GM18951 (cell line): Measurements from ENCODE around the gene PLK5.
A peak's percentile ranks its signal among the peaks of the same experiment; 100 is the strongest.

Source experiments
- POLR2A ChIP-seq: IDR thresholded peaks from 4 replicates; pipeline ENCODE4 v1.6.1; 2011; ENCODE audit warnings: mild to moderate bottlenecking; ENCODE audit not compliant: insufficient read length, insufficient read depth; ENCODE audit errors: extremely low read depth
- in situ Hi-C: fragments of 300-500 bp; cut with MboI; formaldehyde crosslinking; loops from one replicate; pipeline ENCODE4 v1.12.0; 2022; ENCODE audit warnings: low sequenced_read_pairs, mixed read lengths, inconsistent platforms; ENCODE audit not compliant: unreplicated experiment

Gene PLK5

DNA sequence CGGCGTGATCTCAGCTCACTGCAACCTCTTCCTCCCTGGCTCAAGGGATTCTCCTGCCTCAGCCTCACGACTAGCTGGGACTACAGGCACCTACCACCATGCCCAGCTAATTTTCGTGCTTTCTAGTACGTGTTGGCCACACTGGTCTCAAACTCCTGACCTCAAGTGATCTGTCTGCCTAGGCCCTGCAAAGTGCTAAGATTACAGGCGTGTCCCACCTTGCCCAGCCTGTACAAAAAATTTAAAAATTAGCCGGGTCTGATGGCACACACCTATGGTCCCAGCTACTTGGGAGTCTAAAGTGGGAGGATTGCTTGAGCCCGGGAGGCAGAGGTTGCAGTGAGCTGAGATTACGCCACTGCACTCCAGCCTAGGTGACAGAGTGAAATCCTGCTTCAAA, 48.9 kb downstream of the PLK5 start:
- in situ Hi-C loops = no loop called here
- no peak for TF ChIP-seq POLR2A

- in situ Hi-C loops = no loop called here
- TF ChIP-seq POLR2A = no peak
Observed at GRCh38 chr19:1574354-1575136, 50.7 kb downstream of the PLK5 start.

GRCh38 chr19:1575323-1576241, 51.7 kb downstream of the PLK5 start:
- in situ Hi-C loops = no loop called here
- peak; percentile 22 for TF ChIP-seq POLR2A

DNA sequence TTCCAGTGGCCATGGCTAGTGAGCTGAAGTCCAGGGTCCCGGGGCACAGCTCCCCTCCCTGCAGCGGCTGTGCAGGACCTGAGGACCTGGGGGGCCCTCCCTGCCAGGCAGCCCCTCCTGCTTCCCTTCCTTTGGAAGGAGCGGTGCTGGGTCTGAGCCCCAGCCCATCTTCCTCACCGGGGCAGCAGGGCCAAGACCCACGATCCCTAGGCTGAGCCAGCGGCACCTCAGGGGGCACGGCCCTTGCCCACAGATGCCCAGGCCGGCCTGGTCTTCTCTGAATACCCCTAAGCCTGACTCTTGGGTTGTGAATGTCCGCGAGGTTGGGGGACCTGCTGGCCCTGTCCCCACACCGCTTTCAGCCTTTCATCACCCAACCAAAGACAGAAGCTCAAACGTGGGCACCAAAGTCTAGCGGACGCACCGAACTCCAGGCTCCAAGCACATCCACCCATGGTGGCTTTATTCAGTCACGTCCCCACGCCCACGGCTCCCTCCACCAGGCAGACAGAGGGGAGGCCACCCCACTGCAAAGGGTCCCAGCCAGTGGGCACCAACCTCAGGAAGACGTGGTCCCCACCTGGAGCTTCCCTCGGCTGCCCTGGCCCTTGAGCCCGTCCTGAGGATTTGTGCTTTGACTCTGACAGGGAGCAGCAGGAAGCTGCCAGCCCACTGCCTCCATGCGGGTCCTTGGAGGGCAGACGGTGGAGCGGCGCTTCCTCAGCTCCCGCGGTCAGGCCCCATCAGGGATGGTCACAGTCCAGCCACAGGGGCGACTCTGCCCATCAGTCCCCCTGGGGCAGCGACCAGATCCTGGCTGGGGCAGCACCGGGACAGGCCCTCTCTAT, 52.6 kb downstream of the PLK5 start:
- no peak for TF ChIP-seq POLR2A
- in situ Hi-C loops = no loop called here

DNA sequence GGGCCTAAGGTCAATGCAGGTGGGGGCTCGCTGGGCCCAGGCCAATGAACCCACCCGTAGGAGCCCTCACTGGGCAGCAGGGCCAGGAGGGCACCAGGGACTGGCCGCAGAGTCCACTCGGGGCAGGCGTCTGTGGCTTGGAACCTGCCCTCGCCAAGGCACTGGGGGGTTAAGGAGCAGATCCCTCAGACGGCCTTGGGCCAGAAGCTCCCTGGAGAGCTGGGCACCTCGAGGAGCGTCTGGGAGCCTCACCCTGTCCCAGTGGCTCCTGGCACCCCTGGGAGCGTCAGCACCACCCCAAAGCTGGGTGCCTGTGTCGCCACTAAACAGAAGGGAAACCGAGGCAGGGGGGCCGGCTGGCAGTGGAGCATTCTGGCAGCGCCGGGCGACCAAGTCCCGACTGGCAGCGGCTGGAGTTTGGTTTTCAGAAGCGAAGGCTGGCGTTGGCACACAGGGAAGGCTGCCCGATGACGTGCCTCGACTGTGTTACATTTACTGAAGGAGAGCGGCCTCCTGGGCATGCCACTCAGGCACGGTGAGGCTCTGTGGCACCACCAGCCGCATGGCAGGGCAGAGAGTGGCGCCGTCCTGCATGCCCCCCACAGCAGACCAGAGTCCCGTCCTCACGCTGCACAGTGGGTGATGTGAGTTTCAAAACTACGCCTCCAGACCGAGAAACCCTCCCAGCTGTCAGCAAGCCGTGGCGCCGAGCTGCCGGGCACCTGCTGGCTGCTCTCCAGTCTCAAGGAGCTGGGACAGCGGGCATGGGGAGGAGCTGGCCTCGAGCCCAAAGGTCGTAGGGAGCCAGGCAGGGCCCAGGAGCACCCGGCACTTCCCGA, 53.4 kb downstream of the PLK5 start:
- in situ Hi-C loops = no loop called here

GRCh38 chr19:1577929-1578618, 54.2 kb downstream of the PLK5 start:
- no peak for TF ChIP-seq POLR2A
- in situ Hi-C loops = no loop called here

More for the DNA sequence above, 53.4 kb downstream of the PLK5 start:
- TF ChIP-seq POLR2A = no peak

DNA sequence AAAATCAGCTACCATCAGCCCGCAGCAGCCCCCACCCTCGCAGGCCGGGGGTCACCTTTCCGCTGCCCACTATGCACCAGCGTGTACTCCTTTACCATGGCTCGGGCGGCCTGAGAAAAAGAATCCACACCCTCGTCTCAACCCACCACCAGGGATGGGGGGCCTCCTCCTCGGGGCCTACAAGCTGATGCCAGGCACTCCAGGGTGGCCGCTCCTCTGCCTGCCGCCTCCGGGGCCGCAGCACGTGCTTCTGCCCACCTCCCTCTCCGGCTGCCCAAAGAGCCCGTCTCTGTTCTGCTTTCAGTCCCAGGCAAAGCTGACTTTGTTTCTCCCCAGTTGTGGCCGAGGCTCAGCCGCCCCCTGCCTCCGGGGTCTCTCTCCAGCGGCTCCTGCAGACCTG, 55.3 kb downstream of the PLK5 start:
- no peak for TF ChIP-seq POLR2A
- in situ Hi-C loops = no loop called here

DNA sequence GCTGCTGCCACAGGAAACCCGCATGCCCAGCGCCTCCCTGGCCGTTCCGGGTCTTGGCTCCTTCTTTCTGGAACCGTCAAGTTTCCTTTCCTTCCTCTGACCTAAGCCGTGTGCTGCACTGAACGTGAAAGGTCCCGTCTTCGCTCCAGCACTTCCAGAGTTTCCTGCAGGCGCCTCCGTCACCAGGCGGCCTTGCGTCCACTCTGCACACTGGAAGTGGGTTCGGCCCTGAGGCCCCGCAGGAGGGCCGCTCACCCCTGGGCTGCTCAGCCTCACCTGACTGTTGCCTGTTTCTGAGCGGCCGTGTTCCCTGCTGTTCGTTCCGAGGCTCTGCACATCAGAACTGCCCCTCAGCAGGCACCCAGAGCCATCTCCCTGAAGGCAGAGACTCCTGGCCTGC, 56.5 kb downstream of the PLK5 start:
- no peak for TF ChIP-seq POLR2A

GRCh38 chr19:1580957-1581356, 57.1 kb downstream of the PLK5 start:
- in situ Hi-C loops = no loop called here
- no peak for TF ChIP-seq POLR2A

More for the DNA sequence above, 56.5 kb downstream of the PLK5 start:
- in situ Hi-C loops = no loop called here

- in situ Hi-C loops = no loop called here
- TF ChIP-seq POLR2A = no peak
Observed at GRCh38 chr19:1582201-1582600, 58.3 kb downstream of the PLK5 start.

GRCh38 chr19:1584500-1585242, 60.8 kb downstream of the PLK5 start:
- no peak for TF ChIP-seq POLR2A
- in situ Hi-C loops = no loop called here
